Astrocyte (in vitro differentiated cells and primary cell): ENCODE results near the gene LARGE1. TPM values are rescaled to one million over a fixed set of nuclear protein-coding genes. Genes with fewer than 3 reads are reported as not detected.

Experiments used
- DNase-seq: peaks from one replicate; pipeline ENCODE4 v3.0.0-alpha.2; 2010; ENCODE audit warnings: low read depth
- FAIRE-seq: peaks from 2 replicates; lab custom pipeline; 2011; peaks lifted over from hg19 to GRCh38; lab: Jason Lieb, UNC
- H2AFZ ChIP-seq: 2 replicates; pipeline ENCODE4 v1.6.0; 2012; ENCODE audit warnings: low read depth, low read length, inconsistent platforms
- H3K27ac ChIP-seq: 2 replicates; pipeline ENCODE4 v1.5.1; 2011; ENCODE audit warnings: low read depth, low read length, inconsistent platforms
- H3K27me3 ChIP-seq: 2 replicates; pipeline ENCODE4 v1.6.0; 2011; ENCODE audit warnings: low read length, inconsistent platforms; ENCODE audit not compliant: insufficient read depth
- H3K36me3 ChIP-seq: 2 replicates; pipeline ENCODE4 v1.5.1; 2011; ENCODE audit warnings: low read length, inconsistent platforms; ENCODE audit not compliant: insufficient read depth
- H3K4me1 ChIP-seq: 2 replicates; pipeline ENCODE4 v1.5.1; 2011; ENCODE audit warnings: low read length, inconsistent platforms; ENCODE audit not compliant: insufficient read depth
- H3K4me2 ChIP-seq: 2 replicates; pipeline ENCODE4 v1.6.0; 2012; ENCODE audit warnings: low read length, inconsistent platforms
- H3K4me3 ChIP-seq: 2 replicates; pipeline ENCODE4 v1.5.1; 2011; ENCODE audit warnings: low read depth, mild to moderate bottlenecking, low read length, inconsistent platforms; ENCODE audit not compliant: insufficient read depth
- H3K79me2 ChIP-seq: 2 replicates; pipeline ENCODE4 v1.6.0; 2012; ENCODE audit warnings: mild to moderate bottlenecking, low read length, inconsistent platforms; ENCODE audit not compliant: insufficient read depth
- H3K9ac ChIP-seq: 2 replicates; pipeline ENCODE4 v1.6.0; 2012; ENCODE audit warnings: mild to moderate bottlenecking, low read length, inconsistent platforms
- H3K9me3 ChIP-seq: 2 replicates; pipeline ENCODE4 v1.5.1; 2012; ENCODE audit warnings: low read depth, mild to moderate bottlenecking, low read length, inconsistent platforms; ENCODE audit not compliant: insufficient read depth
- H4K20me1 ChIP-seq: 2 replicates; pipeline ENCODE4 v1.6.0; 2012; ENCODE audit warnings: low read length, inconsistent platforms; ENCODE audit not compliant: insufficient read depth
- H3K27ac Mint-ChIP-seq: one replicate; pipeline ENCODE4 v1.8.0; 2021; ENCODE audit warnings: mild to moderate bottlenecking, mixed read lengths; ENCODE audit not compliant: unreplicated experiment
- H3K27me3 Mint-ChIP-seq: one replicate; pipeline ENCODE4 v1.8.0; 2021; ENCODE audit warnings: low read depth, mixed read lengths; ENCODE audit not compliant: unreplicated experiment
- H3K36me3 Mint-ChIP-seq: one replicate; pipeline ENCODE4 v1.8.0; 2021; ENCODE audit warnings: low read depth, mixed read lengths; ENCODE audit not compliant: unreplicated experiment
- H3K4me1 Mint-ChIP-seq: one replicate; pipeline ENCODE4 v1.8.0; 2021; ENCODE audit warnings: low read depth, mixed read lengths; ENCODE audit not compliant: unreplicated experiment
- H3K4me3 Mint-ChIP-seq: one replicate; pipeline ENCODE4 v1.8.0; 2021; ENCODE audit warnings: mild to moderate bottlenecking, moderate library complexity, mixed read lengths; ENCODE audit not compliant: unreplicated experiment
- H3K9me3 Mint-ChIP-seq: one replicate; pipeline ENCODE4 v1.8.0; 2021; ENCODE audit warnings: mild to moderate bottlenecking, mixed read lengths; ENCODE audit not compliant: unreplicated experiment
- EZH2 ChIP-seq: IDR thresholded peaks from 2 replicates; pipeline ENCODE4 v1.6.1; 2012; ENCODE audit warnings: mild to moderate bottlenecking, low read length, inconsistent platforms; ENCODE audit not compliant: insufficient read depth
- total RNA-seq: library from RNA; stranded (reverse); gene quantifications from 2 replicates; pipeline ENCODE4 v1.2.1, GENCODE V29; 2021
- TF ChIP-seq, protein P1 (sequence below): IDR thresholded peaks from 2 replicates; pipeline ENCODE4 v1.5.1; 2011; ENCODE audit warnings: low read depth, mild to moderate bottlenecking, inconsistent platforms, low read length, moderate library complexity; ENCODE audit not compliant: insufficient read depth

LARGE1 gene
- total RNA-seq, 1 donor from 2014 or later = 92.6 TPM

DNA sequence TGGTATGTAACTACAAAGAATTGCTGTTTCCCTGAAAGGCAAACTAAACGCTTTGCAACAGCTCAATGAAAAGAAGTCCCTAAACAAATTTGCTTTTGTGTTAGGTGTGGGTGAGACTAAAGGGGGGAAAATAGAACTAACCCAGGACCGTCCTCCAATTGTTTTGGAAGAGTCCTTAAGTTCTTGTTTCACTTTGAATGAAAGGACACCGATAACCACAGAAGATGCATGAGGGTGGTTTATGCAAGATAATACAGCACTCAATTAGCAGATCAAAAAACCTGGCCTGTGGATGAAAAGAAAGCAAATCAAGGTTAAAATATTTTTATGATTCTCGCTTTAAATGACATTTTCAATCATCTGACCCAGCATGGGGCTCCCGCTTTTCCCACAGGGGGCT, 557.6 kb downstream of the LARGE1 start:
- Histone ChIP-seq H2AFZ (no peak overlapping the region), H3K9ac (no peak overlapping the region), H3K4me1 (no peaks in the 10 kb centered on the region), H3K36me3 (no peaks in the 10 kb centered on the region), H3K79me2 (no peaks in the 10 kb centered on the region), H3K27ac (no peak overlapping the region), H3K27me3 (no peaks in the 10 kb centered on the region), H3K4me3 (no peak overlapping the region), H4K20me1 (no peaks in the 10 kb centered on the region), H3K4me2 (no peak overlapping the region), H3K9me3 (no peaks in the 10 kb centered on the region)
- Mint-ChIP-seq H3K36me3 (peaks cover 18% of the 10 kb centered on the region), H3K4me3 (no peak overlapping the region), H3K27ac (no peak overlapping the region), H3K4me1 (peaks cover 10% of the 10 kb centered on the region), H3K27me3 (no peaks in the 10 kb centered on the region), H3K9me3 (peaks cover 2% of the 10 kb centered on the region)
- FAIRE-seq = no peak
- DNase-seq = no peak
- TF ChIP-seq, protein P1, sequence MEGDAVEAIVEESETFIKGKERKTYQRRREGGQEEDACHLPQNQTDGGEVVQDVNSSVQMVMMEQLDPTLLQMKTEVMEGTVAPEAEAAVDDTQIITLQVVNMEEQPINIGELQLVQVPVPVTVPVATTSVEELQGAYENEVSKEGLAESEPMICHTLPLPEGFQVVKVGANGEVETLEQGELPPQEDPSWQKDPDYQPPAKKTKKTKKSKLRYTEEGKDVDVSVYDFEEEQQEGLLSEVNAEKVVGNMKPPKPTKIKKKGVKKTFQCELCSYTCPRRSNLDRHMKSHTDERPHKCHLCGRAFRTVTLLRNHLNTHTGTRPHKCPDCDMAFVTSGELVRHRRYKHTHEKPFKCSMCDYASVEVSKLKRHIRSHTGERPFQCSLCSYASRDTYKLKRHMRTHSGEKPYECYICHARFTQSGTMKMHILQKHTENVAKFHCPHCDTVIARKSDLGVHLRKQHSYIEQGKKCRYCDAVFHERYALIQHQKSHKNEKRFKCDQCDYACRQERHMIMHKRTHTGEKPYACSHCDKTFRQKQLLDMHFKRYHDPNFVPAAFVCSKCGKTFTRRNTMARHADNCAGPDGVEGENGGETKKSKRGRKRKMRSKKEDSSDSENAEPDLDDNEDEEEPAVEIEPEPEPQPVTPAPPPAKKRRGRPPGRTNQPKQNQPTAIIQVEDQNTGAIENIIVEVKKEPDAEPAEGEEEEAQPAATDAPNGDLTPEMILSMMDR = no peak
- TF ChIP-seq EZH2 = no peak

DNA sequence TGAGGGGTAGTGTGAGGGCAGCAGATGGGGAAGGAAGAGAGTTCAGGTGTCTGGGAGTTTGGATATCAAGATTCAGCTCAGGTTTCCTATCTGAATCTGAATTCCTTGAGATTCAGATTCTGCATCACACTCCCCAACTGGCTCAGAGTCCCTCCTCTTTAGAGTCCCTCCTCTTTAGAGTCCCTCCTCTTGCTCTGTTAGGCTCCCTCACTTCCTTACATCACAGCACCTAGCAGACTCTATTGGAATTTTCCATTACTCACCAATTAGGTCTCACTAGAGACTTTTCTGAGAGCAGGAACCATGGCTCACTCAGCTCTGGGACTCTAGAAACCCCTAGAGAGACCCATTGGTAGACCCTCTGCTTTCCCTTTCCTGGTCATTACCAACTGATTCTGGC, 558.7 kb downstream of the LARGE1 start:
- no peak overlapping the region for H3K9ac ChIP-seq

DNA sequence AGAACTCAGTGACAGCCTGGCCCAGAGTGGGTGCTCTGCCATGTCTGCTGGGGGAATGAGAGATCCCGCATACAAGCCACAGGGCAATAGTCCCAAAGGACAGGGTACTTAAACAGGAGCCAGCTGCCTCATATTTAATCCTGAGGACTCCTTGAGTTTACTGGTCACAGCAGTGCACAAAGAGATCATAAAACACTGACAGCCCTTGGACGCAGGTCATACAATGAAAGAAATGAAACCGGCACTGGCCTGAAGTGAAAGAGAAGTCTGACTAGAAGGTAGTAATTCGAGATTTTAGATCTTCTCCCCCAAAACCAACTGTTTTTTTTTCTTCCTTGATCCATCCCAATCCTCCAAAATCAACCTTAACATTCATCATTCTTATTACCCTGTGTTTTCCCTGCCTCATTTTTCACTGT, 562.3 kb downstream of the LARGE1 start:
- peaks cover 11% of the 10 kb centered on the region for H3K4me1 Mint-ChIP-seq
- no peaks in the 10 kb centered on the region for H3K27me3 Mint-ChIP-seq
- H3K36me3 Mint-ChIP-seq = peaks cover 14% of the 10 kb centered on the region
- no peak overlapping the region for H3K27ac Mint-ChIP-seq
- Histone ChIP-seq H3K27ac (no peak overlapping the region), H2AFZ (no peak overlapping the region), H3K9me3 (no peaks in the 10 kb centered on the region), H3K4me1 (peaks cover 5% of the 10 kb centered on the region), H3K4me2 (no peak overlapping the region), H3K36me3 (no peaks in the 10 kb centered on the region), H4K20me1 (no peaks in the 10 kb centered on the region), H3K79me2 (no peaks in the 10 kb centered on the region), H3K9ac (no peak overlapping the region), H3K27me3 (no peaks in the 10 kb centered on the region), H3K4me3 (no peak overlapping the region)
- H3K4me3 Mint-ChIP-seq = no peak overlapping the region
- FAIRE-seq = no peak
- TF ChIP-seq, protein P1 = no peak
- no peak for TF ChIP-seq EZH2
- no peak for DNase-seq
- no peaks in the 10 kb centered on the region for H3K9me3 Mint-ChIP-seq

More for the DNA sequence above, 558.7 kb downstream of the LARGE1 start:
- Histone ChIP-seq H3K36me3 (no peaks in the 10 kb centered on the region), H2AFZ (no peak overlapping the region), H3K4me2 (no peak overlapping the region), H3K9me3 (no peaks in the 10 kb centered on the region), H3K27ac (no peak overlapping the region), H4K20me1 (no peaks in the 10 kb centered on the region), H3K27me3 (no peaks in the 10 kb centered on the region), H3K4me1 (no peaks in the 10 kb centered on the region), H3K79me2 (no peaks in the 10 kb centered on the region), H3K4me3 (no peak overlapping the region)
- TF ChIP-seq EZH2 = no peak
- TF ChIP-seq, protein P1 = no peak
- FAIRE-seq = no peak
- no peaks in the 10 kb centered on the region for H3K27me3 Mint-ChIP-seq
- H3K4me1 Mint-ChIP-seq = peaks cover 6% of the 10 kb centered on the region
- H3K36me3 Mint-ChIP-seq = peaks cover 18% of the 10 kb centered on the region
- peaks cover 2% of the 10 kb centered on the region for H3K9me3 Mint-ChIP-seq
- H3K4me3 Mint-ChIP-seq = peak overlapping the region; percentile 14
- peak; percentile 11 for DNase-seq
- H3K27ac Mint-ChIP-seq = peak overlapping the region; percentile 58
